CD1c-positive myeloid dendritic cell (primary cell): ENCODE results near the gene ZNFX1.
A peak's percentile ranks its signal among the peaks of the same experiment; 100 is the strongest.
"Not testable (repeated sequence)": the region's sequence is repeated elsewhere in the genome, so short reads cannot be mapped to it uniquely, and the experiment has no call there.

ENCODE experiments used
- DNase-seq: peaks from one replicate; pipeline ENCODE4 v3.0.0-alpha.2; 2016; ENCODE audit errors: extremely low spot score

ZNFX1 gene

DNA sequence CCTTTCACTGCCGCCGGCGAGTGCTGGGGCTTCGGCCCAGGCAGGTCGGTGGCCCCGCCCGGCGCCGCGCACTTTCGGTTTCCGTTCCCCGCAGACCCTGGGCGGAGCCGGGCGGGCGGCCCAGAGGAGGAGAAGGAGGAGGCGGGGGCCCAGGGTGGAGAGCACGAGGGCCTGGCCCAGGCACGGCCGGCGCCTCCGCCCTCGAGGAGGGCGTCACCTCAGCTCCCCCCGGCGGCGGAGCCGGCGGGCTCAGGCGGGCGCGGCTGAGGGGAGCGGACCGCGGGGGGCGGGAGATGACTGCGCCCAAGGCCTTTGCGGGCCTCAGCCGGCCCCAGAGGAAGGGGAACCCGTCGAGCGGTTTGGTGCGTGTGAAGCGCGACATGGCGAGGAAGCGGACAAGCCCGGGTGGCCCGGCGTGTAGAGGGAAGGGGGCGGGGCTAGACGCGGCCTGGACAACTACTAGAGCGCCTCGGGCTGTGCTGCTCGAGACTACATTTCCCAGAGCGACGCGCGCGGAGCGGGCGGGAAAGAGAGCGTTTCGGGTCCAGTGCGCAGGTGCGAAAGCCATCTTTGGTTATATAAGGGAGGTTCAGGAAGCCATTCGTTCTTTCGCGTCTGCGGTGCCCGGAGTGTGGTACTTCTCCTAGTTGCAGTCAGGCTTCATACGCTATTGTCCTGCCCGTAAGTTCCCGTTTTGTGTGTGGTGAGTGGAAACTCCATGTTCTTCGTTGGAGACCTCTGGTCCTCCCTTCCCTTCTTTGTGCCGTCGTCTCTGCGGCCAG lies at the start of gene ZNFX1:
Gene ZNFX1, minus strand, starts transcription at position 22 of the 782 bp plus-strand sequence. CDS start 2,218 bp downstream, outside the sequence.
- peak; percentile 99 for DNase-seq

DNA sequence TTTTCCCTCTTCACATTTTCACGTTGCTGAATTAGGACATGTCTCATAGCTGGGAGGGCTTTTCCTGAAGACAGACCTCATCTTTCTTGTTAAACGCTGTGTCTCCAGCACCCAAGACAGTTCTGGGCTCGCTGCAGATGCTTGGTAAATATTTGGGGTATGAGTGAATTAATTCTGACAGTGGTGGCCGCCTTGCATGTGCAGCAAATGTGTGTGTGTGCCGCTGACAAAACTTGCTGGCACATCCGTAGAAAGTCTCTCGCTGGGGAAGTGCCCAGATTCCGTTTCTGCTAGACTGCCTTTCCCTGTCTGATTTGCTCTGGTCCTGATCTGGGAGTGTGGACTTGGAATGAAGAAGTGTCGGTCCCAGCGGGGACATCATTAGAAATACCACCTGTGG lies 48.2 kb upstream of the ZNFX1 start:
- DNase-seq, result no peak

DNA sequence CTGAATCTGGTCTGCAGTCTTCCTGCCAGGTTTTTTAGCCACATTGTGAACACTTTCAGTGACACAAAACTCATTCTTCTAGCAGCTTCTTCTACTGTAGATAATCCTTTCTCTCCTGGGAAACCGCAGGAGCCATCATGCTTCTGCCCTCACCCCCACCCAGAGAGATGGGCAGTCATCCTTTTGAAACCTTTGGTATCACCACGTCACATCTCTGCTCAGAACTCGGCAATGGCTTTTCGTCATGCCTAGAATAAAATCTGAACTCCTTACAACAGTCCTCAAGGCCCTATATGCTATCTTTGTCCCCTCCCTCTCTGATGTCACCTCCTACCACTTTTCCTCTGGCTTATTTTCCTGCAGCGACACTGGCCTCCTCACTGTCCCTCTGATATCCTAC lies 46.4 kb upstream of the ZNFX1 start:
- DNase-seq, result no peak

DNA sequence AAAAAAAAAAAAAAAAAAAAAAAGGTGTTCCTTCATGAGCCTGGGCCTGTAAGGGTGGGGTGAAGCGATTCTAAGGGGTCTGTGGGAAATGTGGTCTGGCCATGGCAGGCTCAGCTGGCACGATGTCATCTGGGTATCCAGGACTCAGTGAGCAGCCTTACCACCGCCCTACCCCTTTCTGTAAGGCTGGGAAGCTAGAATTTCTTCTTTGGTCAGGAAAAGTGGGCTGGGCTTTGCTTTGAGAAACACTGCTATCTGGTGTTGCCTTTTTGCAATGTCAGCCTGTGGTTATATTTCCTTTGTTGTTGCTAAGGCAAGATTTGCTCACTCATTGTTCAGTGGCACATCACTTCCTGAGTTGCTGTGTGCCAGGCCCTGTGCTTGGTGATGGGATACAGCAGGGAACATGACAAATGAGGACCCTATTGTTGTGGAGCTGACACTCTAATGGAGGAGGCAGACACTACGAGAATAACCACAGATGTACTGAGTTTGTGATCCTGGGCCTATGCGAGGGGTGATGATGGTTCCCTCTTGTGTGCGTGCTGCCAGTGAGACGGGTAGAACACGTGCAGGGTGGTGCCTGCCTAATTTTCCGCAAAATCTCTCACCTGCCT lies 45.9 kb upstream of the ZNFX1 start:
- DNase-seq, result peak; percentile 72

DNA sequence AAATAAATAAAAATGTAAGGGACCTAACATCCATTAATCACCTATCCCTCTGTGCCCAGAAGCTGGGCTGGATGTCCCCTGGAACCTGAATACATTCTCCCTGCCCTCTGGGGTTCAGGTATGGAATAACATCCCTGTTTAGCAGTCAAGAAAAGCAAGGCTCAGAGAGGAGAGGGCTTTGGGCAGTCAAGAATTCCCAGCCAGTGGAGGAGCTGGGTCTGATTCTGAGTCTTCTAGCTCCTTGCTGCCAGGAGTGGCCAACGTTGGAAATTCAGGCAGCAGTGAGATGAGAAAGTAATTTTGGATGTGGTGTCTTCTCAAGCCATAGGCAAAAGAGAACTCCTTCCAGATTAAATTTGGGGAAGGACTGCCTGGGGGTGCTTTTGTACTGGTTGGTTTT lies 42.6 kb upstream of the ZNFX1 start:
- peak; percentile 12 for DNase-seq

DNA sequence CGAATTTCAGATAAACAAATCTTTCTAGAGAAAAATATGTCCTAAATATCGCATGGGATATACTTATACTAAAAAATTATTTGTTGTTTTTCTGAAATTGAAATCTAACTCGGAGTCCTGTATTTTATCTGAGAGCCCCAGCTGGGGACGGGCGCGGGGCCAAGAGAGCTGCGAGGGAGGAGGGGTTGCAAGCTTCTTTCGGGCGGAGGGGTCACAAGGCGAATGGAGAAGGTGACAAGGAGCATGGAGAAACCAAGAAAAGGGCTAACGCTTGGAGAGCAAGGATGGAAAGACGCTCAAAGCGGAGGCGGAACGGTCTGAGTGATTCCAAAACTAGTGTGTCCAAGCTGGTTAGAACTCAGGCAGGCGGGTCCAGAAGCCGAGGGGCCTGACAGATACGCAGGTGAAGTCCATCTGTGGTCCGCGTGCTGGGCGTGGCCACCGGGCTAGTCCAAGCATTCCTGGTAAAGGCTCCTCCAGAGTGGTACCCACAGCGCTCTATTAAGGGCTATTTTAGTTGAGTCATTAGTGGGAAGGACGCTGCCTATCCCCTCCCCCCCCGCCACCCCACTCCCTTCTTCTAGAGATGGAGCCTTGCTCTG lies 41.5 kb upstream of the ZNFX1 start:
- DNase-seq, result no peak

DNA sequence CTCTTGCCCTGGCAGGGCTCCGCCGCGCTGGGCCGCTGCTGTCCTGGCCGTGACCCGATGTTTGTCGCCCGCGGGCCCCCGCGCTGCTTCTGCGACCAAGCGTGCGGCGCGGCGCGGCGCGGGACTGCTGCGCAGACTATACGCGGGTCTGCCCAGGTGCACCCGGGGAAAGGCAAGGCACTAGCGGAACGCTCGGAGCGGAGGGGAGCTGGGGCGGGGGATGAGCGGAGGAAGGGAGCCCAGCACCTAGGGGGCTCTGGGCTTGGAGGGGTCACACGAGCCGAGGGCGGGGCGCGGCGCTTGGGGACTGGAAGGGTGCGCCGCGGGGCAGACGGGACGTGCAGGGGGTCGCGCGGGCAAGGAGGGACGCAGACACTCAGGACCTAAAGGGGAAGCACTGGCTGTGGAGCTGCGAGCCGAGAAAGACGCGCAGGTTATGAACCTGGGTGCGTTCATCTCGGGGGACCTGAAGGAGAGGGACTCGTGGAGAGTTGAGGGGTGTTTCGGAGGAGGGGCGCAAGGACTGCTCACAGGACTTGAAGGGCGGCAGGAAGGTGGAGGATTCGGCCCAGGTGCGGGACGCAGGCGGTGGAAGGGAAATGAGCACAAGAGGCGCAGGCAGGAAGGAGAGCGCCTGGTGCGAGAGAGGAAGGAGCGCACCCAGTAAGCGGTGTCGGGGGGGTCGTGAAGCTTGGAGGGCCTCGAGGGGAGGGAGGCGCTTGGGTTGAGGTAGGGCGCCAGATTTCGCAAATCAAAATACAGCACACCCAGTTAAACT lies 40.8 kb upstream of the ZNFX1 start:
- DNase-seq, result no peak

DNA sequence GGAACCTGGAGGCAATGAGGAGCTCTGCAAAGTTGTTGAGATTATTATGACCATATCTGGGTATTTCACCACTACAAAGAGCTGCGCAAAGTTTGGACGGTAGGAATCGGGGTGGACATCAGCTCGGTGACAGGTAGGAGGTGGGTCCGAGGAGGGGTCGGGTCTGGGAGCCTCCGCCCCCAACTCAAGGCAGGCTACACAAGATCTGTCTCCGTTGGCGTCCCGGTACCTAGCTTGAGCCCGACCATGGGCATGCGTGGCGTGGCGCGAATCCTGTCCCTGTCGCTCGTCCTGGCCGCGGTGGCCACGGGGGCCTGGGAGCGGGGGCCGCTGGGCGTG lies 40.2 kb upstream of the ZNFX1 start:
- no peak for DNase-seq

DNA sequence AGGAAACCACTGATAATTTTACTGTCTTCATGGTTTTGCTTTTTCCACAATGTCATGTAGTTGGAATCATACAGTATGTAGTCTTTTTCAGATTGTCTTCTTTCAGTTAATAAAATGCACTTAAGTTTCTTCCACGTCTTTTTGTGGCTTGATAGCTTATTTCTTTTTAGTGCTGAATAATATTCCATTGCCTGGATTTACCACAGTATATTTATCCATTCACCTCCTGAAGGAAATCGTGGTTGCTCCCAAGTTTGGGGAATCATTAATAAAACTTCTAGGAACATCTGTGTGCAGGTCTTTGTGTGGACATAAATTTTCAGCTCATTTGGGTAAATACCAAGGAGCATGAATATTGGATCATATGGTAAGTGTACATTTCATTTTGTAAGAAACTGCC lies 38.8 kb upstream of the ZNFX1 start:
- no peak for DNase-seq

DNA sequence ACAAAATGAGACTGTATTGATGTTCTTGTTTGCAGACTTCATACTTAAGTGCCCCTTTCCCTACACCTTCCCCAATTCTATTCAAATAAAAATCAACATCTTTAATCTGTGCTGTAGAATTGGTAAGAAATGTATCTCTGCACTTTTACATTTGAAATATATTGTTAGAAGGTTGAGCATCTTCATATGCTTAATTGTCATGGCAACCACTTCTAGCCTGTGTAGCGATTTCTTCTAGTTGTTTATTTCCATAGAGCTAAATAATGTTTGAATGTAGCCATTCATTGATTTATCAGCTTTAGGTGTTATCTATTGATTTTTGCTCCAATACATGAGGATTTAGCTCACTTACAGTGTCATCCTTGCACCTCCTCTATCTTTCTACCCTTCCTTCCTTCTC lies 37.7 kb upstream of the ZNFX1 start:
- DNase-seq, result no peak

DNA sequence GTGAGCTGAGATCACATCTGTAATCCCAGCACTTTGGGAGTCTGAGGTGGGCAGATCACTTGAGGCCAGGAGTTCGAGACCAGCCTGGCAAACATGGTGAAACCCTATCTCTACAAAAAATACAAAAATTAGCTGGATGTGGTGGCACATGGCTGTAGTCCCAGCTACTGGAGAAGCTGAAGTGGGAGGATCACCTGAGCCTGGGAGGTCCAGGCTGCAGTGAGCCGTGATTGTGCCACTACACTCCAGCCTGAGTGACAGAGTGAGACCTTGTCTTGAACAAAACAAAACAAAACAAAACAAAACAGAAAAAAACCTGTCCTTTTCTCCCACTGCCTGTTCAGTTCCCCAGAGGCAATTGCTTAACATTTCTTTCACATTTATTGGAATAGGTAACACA lies 36.2 kb upstream of the ZNFX1 start:
- not testable (repeated sequence) for DNase-seq

DNA sequence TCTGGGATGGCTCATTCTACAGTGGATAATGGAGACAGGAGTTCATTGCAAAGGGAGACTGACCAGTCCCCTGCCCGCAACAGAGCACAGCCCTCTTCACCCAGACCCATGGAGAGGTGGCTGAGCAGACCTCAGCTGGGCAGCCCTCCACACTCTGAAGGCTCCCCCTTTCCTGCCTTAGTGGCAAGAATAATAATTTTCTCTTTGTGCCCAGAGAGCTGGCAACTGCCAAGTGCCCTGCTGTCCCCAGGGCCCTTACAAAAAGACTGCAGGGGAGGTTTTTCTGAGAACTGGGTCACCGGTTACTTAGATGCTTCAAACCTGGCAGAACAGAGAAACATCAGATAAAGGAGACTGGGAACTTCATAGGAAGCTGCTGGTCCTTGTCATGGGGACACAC lies 35.4 kb upstream of the ZNFX1 start:
- no peak for DNase-seq

DNA sequence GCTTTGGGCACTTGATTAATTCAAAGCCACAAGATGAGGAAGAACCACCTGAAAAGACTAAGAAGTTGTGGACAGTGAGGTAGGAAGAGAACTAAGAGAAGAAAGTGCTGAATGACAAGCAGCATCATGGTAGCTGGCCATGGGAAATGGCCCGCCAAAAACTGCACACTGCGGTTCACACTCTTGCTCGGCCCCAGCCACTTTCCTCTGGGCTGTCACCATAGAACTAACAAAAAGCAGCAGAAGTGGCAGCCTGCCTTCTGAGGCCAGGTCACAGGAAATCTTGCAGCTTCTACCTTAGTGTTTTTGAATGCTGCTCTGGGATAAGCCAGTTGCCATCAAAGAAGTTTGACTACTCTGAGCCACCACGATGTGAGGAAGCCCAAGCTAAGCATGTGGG lies 34.8 kb upstream of the ZNFX1 start:
- DNase-seq, result no peak

DNA sequence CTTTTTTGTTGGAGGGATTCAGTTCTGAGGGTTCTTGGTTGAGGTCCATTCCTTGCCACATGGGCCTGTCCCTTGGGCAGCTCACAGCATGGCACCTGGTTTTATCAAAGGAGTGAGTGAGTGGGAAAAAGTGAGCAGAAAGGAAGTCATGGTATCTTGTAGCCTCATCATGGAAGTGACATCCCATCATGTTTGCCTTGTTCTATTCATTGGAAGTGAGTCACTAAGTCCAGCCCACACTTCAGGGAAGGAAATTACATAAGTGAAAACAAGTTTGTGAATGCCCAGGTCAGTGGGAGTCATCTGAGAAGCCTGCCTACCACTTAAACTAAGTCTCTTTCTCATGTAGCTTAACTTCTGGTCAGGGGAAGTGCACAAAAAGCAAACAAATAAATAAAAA lies 32.8 kb upstream of the ZNFX1 start:
- peak; percentile 54 for DNase-seq

DNA sequence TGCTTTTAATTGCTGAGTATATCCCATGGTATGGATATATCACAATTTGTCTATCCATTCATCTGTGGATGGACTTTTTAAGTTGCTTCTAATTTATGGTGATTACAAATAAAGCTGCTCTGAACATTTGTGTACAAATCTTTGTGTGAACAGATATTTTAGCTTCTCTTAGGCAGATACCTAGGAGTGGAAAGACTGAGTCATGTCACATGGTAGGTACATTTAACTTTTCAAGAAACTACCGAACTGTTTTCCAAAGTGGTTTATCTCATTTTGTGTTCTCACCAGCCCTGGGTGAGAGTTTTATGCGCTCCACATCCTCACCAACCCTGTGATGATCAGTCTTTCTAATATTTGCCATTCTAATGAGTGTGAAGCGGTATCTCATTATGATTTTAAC lies 31.0 kb upstream of the ZNFX1 start:
- no peak for DNase-seq

DNA sequence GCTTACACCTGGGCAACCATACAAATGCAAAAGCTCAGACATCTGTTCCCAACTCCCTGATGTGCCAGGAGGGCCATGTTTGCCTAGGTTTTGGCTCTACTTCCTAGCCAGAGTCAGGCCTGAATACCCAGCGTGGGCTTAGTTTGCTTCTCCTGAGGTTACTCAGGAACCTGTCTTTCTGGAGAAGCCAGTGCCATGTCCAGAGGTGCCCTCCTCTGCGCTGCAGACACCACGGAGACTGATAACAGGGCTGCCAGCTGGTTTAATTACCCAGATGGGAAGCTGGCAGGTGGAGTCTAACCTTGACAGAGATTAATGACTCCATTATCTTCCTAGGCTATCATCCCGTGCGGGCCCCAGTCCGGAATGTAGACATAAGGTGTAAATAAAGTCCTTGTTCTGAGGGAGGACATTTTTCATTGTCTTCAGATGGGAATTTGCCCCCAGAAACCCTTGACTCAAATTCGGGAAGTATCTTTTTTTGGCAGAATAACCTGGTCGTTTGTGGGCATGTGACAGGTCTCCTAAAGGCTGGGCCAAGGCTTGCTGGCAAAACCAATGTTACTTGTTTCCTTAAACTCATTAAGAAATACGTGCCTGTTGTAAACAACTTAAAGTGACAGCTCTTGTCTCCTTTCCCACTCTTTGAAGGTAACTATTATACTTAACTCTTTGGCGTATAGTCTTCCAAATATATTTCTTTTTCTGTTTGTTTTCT lies 29.2 kb upstream of the ZNFX1 start:
- no peak for DNase-seq

DNA sequence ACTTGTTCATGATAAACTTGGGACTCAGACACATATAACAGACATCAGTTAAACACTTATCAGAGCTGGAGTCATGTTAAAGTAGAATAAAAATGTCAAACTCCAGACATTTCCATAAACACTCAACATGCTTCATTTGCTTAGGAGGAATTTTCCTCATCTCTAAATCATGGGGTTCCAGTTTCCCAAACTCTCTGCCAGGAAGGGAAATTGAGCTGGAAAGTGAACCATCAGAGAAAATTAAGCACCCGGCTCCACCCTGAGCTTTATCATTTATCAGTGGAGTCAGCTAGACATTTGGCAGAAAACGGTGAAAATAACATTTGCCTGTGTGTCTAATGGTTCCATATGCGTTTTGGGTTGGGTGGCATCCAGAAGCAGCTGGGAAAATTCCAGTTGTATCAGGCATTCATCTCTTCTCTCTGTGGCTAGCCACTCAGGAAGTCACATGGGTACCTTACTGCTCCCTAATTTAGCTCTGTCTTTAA lies 25.3 kb upstream of the ZNFX1 start:
- no peak for DNase-seq

DNA sequence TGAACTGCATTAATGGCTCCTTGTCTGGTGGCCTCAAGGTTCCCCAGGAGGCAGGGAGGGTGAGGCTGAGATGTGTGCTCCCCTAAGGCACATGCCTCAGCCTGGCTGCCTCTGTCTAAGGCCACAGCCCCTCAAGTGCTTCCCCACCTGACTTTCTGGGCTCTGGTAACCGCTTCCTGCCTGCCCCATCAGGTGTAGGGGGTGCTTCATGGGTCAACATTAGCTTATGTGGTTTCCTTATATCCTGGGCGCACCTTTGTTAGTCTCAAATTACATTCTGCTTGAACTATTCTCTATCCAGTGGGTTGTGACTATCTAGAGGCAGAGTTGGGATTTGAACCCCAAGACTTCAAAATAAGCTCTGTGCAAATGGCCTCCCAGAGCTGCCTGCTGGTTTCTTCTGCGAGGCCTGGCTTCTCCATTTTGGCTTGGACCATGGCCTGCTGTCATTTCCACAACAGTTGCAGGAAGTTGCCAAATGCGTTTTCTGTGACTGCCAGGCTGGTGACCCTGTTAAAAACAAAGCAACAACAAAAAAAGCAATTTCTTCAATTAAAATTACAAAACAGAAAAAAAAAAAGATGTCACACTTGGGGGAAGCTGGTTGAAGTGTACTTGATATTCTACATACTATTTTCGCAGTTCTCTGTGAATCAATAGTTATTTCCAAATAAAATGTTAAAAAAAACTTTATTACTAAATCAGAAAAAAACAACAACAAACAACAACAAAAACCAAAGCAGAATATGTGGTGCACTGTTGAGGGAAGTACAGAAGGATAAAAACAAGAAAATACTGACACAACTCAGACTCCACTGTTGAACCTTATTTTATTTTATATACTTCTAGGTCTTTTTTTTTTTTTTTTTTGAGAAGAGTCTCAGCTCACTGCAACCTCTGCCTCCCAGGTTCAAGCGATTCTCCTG lies 20.0 kb upstream of the ZNFX1 start:
- DNase-seq, result peak; percentile 60

DNA sequence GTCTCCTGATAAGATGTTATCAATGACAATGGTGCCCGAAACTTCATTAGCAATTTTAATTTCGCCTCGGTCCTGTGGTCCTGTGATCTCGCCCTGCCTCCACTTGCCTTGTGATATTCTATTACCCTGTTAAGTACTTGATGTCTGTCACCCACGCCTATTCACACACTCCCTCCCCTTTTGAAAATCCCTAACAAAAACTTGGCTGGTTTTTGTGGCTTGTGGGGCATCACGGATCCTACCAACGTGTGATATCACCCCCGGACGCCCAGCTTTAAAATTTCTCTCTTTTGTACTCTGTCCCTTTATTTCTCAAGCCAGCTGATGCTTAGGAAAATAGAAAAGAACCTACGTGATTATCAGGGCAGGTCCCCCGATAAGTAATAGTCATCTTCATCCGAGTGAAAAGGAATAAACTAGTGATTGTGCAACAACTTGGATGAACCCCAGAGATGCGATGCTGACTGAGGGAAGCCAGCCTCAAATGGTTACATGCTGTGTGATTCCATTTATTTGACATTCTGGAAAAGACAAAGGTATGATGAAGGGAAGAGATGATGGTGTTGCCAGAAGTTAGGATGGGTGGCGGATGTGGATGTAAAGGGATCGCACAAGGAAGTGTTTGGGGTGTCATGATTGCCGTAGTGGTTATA lies 16.3 kb upstream of the ZNFX1 start:
- DNase-seq, result not testable (repeated sequence)

DNA sequence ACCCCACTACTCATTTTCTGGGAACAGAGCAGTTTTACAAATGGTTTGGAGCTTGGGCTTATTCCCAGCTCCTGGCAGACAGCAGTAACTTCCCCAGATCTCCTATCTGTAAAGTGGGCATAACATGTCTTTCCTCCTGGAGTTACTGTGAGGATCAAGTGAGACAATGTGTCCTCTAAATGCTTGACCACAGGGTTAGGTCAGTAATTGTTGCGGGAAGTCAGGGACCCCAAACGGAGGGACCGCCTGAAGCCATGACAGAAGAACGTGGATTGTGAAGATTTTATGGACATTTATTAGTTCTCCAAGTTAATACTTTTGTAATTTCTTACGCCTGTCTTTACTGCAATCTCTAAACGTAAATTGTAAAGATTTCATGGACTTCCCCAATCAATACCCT lies 15.3 kb upstream of the ZNFX1 start:
- DNase-seq, result no peak
